Endothelial cell of hepatic sinusoid (primary cell): ENCODE data around the gene PFKFB2.

ENCODE experiments used
- in situ Hi-C: cut with HindIII; loops from 2 replicates; pipeline ENCODE4 v1.10.0; 2017; ENCODE audit warnings: low sequenced_read_pairs

The PFKFB2 gene

GRCh38 chr1:207084232-207084631 lies 31.2 kb downstream of the PFKFB2 start:
- in situ Hi-C loops: no loop called here

- in situ Hi-C loops: no loop called here
Observed at GRCh38 chr1:207084701-207085180, 31.7 kb downstream of the PFKFB2 start.

GRCh38 chr1:207085887-207086286 lies 32.8 kb downstream of the PFKFB2 start:
- in situ Hi-C loops: no loop called here

- in situ Hi-C loops: no loop called here
Observed at GRCh38 chr1:207088161-207088560, 35.1 kb downstream of the PFKFB2 start.

- in situ Hi-C loops: no loop called here
Observed at GRCh38 chr1:207088701-207089626, 35.9 kb downstream of the PFKFB2 start, which contains the start of gene C4BPB. Gene C4BPB, plus strand, starts transcription at chr1:207088860. Its CDS starts 672 bp downstream, at chr1:207089532.

GRCh38 chr1:207089627-207090355 lies 36.7 kb downstream of the PFKFB2 start:
- in situ Hi-C loops: no loop called here

- in situ Hi-C loops: no loop called here
Observed at GRCh38 chr1:207091200-207091908, 38.3 kb downstream of the PFKFB2 start.

GRCh38 chr1:207093944-207094343 lies 40.9 kb downstream of the PFKFB2 start:
- in situ Hi-C loops: no loop called here

GRCh38 chr1:207097871-207098324 lies 44.8 kb downstream of the PFKFB2 start:
- in situ Hi-C loops: no loop called here

- in situ Hi-C loops: no loop called here
Observed at GRCh38 chr1:207101720-207102119, 48.6 kb downstream of the PFKFB2 start.

- in situ Hi-C loops: no loop called here
Observed at GRCh38 chr1:207102146-207102545, 49.1 kb downstream of the PFKFB2 start.

GRCh38 chr1:207102659-207103058 lies 49.6 kb downstream of the PFKFB2 start:
- in situ Hi-C loops: no loop called here

- in situ Hi-C loops: no loop called here
Observed at GRCh38 chr1:207103892-207104373, 50.9 kb downstream of the PFKFB2 start, which contains the start of gene C4BPA. Gene C4BPA, plus strand, starts transcription at chr1:207104233. Its CDS starts 8,793 bp downstream, at chr1:207113026.

GRCh38 chr1:207109004-207109403 lies 55.9 kb downstream of the PFKFB2 start:
- in situ Hi-C loops: no loop called here

GRCh38 chr1:207112616-207113296 lies 59.7 kb downstream of the PFKFB2 start:
- in situ Hi-C loops: no loop called here

- in situ Hi-C loops: loop anchor here (5.0 kb wide), 1 partner anchor 57 kb away; no protein-coding TSS in a partner anchor
Observed at GRCh38 chr1:207115269-207115668, 62.2 kb downstream of the PFKFB2 start.

GRCh38 chr1:207124389-207124788 lies 71.3 kb downstream of the PFKFB2 start:
- in situ Hi-C loops: no loop called here

- in situ Hi-C loops: no loop called here
Observed at GRCh38 chr1:207128336-207128921, 75.4 kb downstream of the PFKFB2 start.

GRCh38 chr1:207129053-207129452 lies 76.0 kb downstream of the PFKFB2 start:
- in situ Hi-C loops: no loop called here
